ENCODE data around the gene MASP2. TPM values are rescaled to one million over a fixed set of nuclear protein-coding genes. Genes with fewer than 3 reads are reported as not detected.

MASP2 gene
- total and polyA plus RNA-seq, 4 donors = 0.01 to 0.04 TPM; not detected in 2

DNA sequence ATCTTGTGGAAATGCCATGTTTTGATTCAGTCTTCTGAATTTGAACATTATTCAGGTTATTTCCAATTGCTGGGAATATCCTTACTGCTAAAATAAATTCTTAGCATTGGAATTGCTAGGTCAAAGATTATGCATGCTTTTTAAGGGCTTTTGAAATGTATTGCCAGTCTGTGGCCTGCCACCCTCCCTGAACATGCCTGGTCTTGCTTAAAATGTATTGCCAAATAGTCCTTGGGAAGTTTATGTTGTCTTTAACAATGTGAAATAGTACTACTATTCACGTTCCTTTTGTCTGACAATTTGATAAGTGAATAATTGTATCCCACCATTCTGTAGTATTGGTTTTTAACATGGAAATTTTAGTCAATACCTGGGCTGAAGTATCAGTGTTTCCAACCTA lies 21.0 kb downstream of the MASP2 start:
- Histone ChIP-seq H3K4me3 (no peak overlapping the region), H3K27ac (ENCODE audit: low read depth in 1 of 2, low read length in 1 of 2) (no peak overlapping the region), H3K9me3 (ENCODE audit: control insufficient read depth in 4 of 4, insufficient read depth in 3 of 4, low read length in 3 of 4) (no peaks in the 10 kb centered on the region), H3K4me1 (ENCODE audit: control insufficient read depth in 5 of 5, insufficient read depth in 5 of 5, low read length in 5 of 5) (no peaks in the 10 kb centered on the region), H3K27me3 (ENCODE audit: control insufficient read depth in 3 of 3, insufficient read depth in 3 of 3, low read length in 2 of 3) (no peaks in the 10 kb centered on the region), H3K9ac (ENCODE audit: insufficient read depth in 1 of 2, low read length in 2 of 2) (no peak overlapping the region), H3K36me3 (ENCODE audit: control insufficient read depth in 4 of 4, insufficient read depth in 4 of 4, low read length in 4 of 4) (peaks cover 22 to 50% (median 29%) of the 10 kb centered on the region in 4 donors)
- DNase-seq = no peak
- ATAC-seq (ENCODE audit: insufficient read depth, low FRiP score) = no peak
- 75% methylated on average over 1 of the region's 1 CpG for WGBS, 2 donors
- TF ChIP-seq, protein P1, sequence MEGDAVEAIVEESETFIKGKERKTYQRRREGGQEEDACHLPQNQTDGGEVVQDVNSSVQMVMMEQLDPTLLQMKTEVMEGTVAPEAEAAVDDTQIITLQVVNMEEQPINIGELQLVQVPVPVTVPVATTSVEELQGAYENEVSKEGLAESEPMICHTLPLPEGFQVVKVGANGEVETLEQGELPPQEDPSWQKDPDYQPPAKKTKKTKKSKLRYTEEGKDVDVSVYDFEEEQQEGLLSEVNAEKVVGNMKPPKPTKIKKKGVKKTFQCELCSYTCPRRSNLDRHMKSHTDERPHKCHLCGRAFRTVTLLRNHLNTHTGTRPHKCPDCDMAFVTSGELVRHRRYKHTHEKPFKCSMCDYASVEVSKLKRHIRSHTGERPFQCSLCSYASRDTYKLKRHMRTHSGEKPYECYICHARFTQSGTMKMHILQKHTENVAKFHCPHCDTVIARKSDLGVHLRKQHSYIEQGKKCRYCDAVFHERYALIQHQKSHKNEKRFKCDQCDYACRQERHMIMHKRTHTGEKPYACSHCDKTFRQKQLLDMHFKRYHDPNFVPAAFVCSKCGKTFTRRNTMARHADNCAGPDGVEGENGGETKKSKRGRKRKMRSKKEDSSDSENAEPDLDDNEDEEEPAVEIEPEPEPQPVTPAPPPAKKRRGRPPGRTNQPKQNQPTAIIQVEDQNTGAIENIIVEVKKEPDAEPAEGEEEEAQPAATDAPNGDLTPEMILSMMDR (IDR thresholded peaks at IDR 0.05; ENCODE audit: control extremely low read depth, extremely low read depth) = no peak

DNA sequence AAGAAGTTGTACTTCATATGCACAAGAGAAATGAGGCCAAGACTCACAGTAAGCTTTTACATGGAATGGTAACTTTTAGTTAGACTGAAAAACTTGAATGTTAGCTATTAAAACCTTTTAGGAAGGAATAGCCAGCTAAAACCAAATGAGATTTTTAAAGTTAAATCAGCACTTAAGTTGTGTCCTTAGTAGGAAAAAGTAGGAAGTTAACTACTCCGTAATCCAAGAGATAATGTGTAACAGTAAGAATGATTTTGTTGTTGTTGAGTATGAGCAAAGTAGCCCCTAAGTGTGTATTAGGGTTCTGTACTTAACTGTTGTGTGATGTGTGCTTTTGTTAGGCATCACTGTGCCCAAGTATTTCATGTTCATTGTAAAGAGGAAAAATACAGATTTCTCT lies 21.4 kb downstream of the MASP2 start:
- Histone ChIP-seq H3K4me3 (no peak overlapping the region), H3K9me3 (ENCODE audit: control insufficient read depth in 4 of 4, insufficient read depth in 3 of 4, low read length in 3 of 4) (no peaks in the 10 kb centered on the region), H3K27me3 (ENCODE audit: control insufficient read depth in 3 of 3, insufficient read depth in 3 of 3, low read length in 2 of 3) (no peaks in the 10 kb centered on the region), H3K9ac (ENCODE audit: insufficient read depth in 1 of 2, low read length in 2 of 2) (no peak overlapping the region), H3K4me1 (ENCODE audit: control insufficient read depth in 5 of 5, insufficient read depth in 5 of 5, low read length in 5 of 5) (no peaks in the 10 kb centered on the region), H3K27ac (ENCODE audit: low read depth in 1 of 2, low read length in 1 of 2) (no peak overlapping the region), H3K36me3 (ENCODE audit: control insufficient read depth in 4 of 4, insufficient read depth in 4 of 4, low read length in 4 of 4) (peaks cover 25 to 54% (median 32%) of the 10 kb centered on the region in 4 donors)
- TF ChIP-seq, protein P1 (IDR thresholded peaks at IDR 0.05; ENCODE audit: control extremely low read depth, extremely low read depth) = no peak
- no peak for DNase-seq
- ATAC-seq (ENCODE audit: insufficient read depth, low FRiP score) = no peak
- WGBS, 2 donors = 94 to 96% methylated on average over 1 of the region's 1 CpG

DNA sequence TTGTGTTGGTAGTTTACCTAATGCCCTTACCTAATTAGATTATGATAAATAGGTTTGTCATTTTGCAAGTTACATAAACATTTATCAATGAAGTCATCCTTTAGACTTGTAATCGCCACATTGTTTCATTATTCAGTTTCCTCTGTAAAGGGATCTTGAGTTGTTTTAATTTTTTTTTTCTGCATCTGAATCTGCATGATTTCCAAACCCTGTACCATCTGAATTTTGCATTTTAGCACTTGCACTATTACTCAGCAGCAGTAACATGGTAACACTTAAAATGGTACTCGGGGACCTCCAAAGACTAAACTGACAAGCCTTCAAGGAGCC lies 22.2 kb downstream of the MASP2 start:
- Histone ChIP-seq H3K4me3 (no peak overlapping the region), H3K9ac (ENCODE audit: insufficient read depth in 1 of 2, low read length in 2 of 2) (no peak overlapping the region), H3K4me1 (ENCODE audit: control insufficient read depth in 5 of 5, insufficient read depth in 5 of 5, low read length in 5 of 5) (no peaks in the 10 kb centered on the region), H3K27me3 (ENCODE audit: control insufficient read depth in 3 of 3, insufficient read depth in 3 of 3, low read length in 2 of 3) (no peaks in the 10 kb centered on the region), H3K9me3 (ENCODE audit: control insufficient read depth in 4 of 4, insufficient read depth in 3 of 4, low read length in 3 of 4) (no peaks in the 10 kb centered on the region), H3K27ac (ENCODE audit: low read depth in 1 of 2, low read length in 1 of 2) (no peak overlapping the region), H3K36me3 (ENCODE audit: control insufficient read depth in 4 of 4, insufficient read depth in 4 of 4, low read length in 4 of 4) (peaks cover 30 to 51% (median 35%) of the 10 kb centered on the region in 4 donors)
- WGBS, 2 donors = 81% methylated on average over 2 of the region's 2 CpGs
- ATAC-seq (ENCODE audit: insufficient read depth, low FRiP score) (no peak), DNase-seq (no peak)
- TF ChIP-seq, protein P1 (IDR thresholded peaks at IDR 0.05; ENCODE audit: control extremely low read depth, extremely low read depth) = no peak

DNA sequence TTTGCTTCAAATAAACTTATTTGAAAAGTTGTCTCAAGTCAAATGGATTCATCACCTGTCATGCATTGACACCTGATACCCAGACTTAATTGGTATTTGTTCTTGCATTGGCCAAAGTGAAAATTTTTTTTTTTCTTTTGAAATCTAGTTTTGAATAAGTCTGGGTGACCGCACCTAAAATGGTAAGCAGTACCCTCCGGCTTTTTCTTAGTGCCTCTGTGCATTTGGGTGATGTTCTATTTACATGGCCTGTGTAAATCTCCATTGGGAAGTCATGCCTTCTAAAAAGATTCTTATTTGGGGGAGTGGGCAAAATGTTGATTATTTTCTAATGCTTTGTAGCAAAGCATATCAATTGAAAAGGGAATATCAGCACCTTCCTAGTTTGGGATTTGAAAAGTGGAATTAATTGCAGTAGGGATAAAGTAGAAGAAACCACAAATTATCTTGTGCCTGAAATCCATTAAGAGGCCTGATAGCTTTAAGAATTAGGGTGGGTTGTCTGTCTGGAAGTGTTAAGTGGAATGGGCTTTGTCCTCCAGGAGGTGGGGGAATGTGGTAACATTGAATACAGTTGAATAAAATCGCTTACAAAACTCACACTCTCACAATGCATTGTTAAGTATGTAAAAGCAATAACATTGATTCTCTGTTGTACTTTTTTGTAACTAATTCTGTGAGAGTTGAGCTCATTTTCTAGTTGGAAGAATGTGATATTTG lies 22.7 kb downstream of the MASP2 start:
- no peak overlapping the region for H3K4me3 ChIP-seq
- no peak for DNase-seq
- no peak overlapping the region for H3K27ac ChIP-seq (ENCODE audit: low read depth in 1 of 2, low read length in 1 of 2)
- H3K4me1 ChIP-seq (ENCODE audit: control insufficient read depth in 5 of 5, insufficient read depth in 5 of 5, low read length in 5 of 5) = no peaks in the 10 kb centered on the region
- peaks cover 31 to 52% (median 38%) of the 10 kb centered on the region in 4 donors for H3K36me3 ChIP-seq (ENCODE audit: control insufficient read depth in 4 of 4, insufficient read depth in 4 of 4, low read length in 4 of 4)
- no peak for ATAC-seq (ENCODE audit: insufficient read depth, low FRiP score)
- H3K9me3 ChIP-seq (ENCODE audit: control insufficient read depth in 4 of 4, insufficient read depth in 3 of 4, low read length in 3 of 4) = no peaks in the 10 kb centered on the region
- TF ChIP-seq, protein P1 (IDR thresholded peaks at IDR 0.05; ENCODE audit: control extremely low read depth, extremely low read depth) = no peak
- no peaks in the 10 kb centered on the region for H3K27me3 ChIP-seq (ENCODE audit: control insufficient read depth in 3 of 3, insufficient read depth in 3 of 3, low read length in 2 of 3)
- 92 to 95% methylated on average over 3 of the region's 3 CpGs for WGBS, 2 donors
- no peak overlapping the region for H3K9ac ChIP-seq (ENCODE audit: insufficient read depth in 1 of 2, low read length in 2 of 2)

Measured in lung (tissue), 12 donors.